ENCODE results near the gene GSTA3.

GSTA3 gene

GRCh38 chr6:52849137-52849536, 60.4 kb downstream of the GSTA3 start:
- no peak for FAIRE-seq
